PC-3 (cell line): Measurements from ENCODE around the gene HDAC10. TPM values are rescaled to one million over a fixed set of nuclear protein-coding genes. Genes with fewer than 3 reads are reported as not detected.

Experiments used
- ATAC-seq: fragments of 200-7000 bp; cut with Tn5 transposase; 2 replicates; pipeline ENCODE4 v1.9.1; 2020; ENCODE audit warnings: mild to moderate bottlenecking, moderate library complexity
- BruUV-seq: library from RNA; stranded (reverse); fragments of 400-500 nt; replicated peaks from 2 replicates; lab custom pipeline; 2021; lab: Mats Ljungman, UMichigan
- CTCF ChIA-PET: fragments of 300-600 bp; sonication (Branson Sonifier 250); formaldehyde crosslinking; loops from one replicate; lab custom pipeline; 2022; ENCODE audit warnings: antibody characterized with exemption; lab: Charles Lee
- POLR2A ChIA-PET: fragments of 300-600 bp; sonication (Branson Sonifier 250); formaldehyde crosslinking; loops from one replicate; lab custom pipeline; 2022; ENCODE audit warnings: antibody characterized with exemption; ENCODE audit not compliant: unreplicated experiment; lab: Charles Lee
- DNase-seq: peaks from one replicate; pipeline ENCODE4 v3.0.0-alpha.2; 2015
- H2AFZ ChIP-seq: fragments of 300-600 bp; sonication (generic); 2 replicates; pipeline ENCODE4 v1.6.0; 2016; ENCODE audit warnings: antibody characterized with exemption, low read length
- H3F3A ChIP-seq: fragments of 300-600 bp; sonication (generic); one replicate; pipeline ENCODE4 v1.6.0; 2017; ENCODE audit warnings: antibody characterized with exemption, low read length, control low read depth, mild to moderate bottlenecking; ENCODE audit not compliant: unreplicated experiment
- H3K27ac ChIP-seq: fragments of 300-600 bp; sonication (generic); 2 replicates; pipeline ENCODE4 v1.5.1; 2016; ENCODE audit warnings: mild to moderate bottlenecking, low read length
- H3K27me3 ChIP-seq: fragments of 300-600 bp; sonication (generic); 2 replicates; pipeline ENCODE4 v1.6.1; 2016; ENCODE audit warnings: low read length, mixed read lengths
- H3K36me3 ChIP-seq: fragments of 300-600 bp; sonication (generic); 2 replicates; pipeline ENCODE4 v1.6.1; 2016; ENCODE audit warnings: low read depth, mixed run types, low read length, mixed read lengths
- H3K4me1 ChIP-seq: fragments of 300-600 bp; sonication (generic); 2 replicates; pipeline ENCODE4 v1.5.1; 2016; ENCODE audit warnings: low read length; ENCODE audit not compliant: insufficient read depth
- H3K4me2 ChIP-seq: fragments of 300-600 bp; sonication (generic); 2 replicates; pipeline ENCODE4 v1.6.0; 2016; ENCODE audit warnings: low read length
- H3K4me3 ChIP-seq: fragments of 300-600 bp; sonication (generic); 2 replicates; pipeline ENCODE4 v1.5.1; 2016; ENCODE audit warnings: mild to moderate bottlenecking, low read length, mixed read lengths
- H3K79me2 ChIP-seq: fragments of 300-600 bp; sonication (generic); 2 replicates; pipeline ENCODE4 v1.6.1; 2017; ENCODE audit warnings: low read length, mixed read lengths
- H3K9ac ChIP-seq: fragments of 300-600 bp; sonication (generic); 2 replicates; pipeline ENCODE4 v1.6.0; 2016; ENCODE audit warnings: mild to moderate bottlenecking, low read length
- H3K9me2 ChIP-seq: fragments of 300-600 bp; sonication (generic); replicated peaks from 2 replicates; pipeline ENCODE4 v1.6.1; 2016; ENCODE audit warnings: mixed run types, low read length, mixed read lengths
- H3K9me3 ChIP-seq: fragments of 300-600 bp; sonication (generic); 2 replicates; pipeline ENCODE4 v1.6.1; 2016; ENCODE audit warnings: low read length, mixed read lengths
- H4K20me1 ChIP-seq: fragments of 300-600 bp; sonication (generic); 2 replicates; pipeline ENCODE4 v1.6.1; 2016; ENCODE audit warnings: low read length, mixed read lengths
- CTCF ChIP-seq: fragments of 300-600 bp; sonication (generic); conservative IDR thresholded peaks from 2 replicates; pipeline ENCODE4 v1.5.1; 2017; ENCODE audit warnings: antibody characterized with exemption, low read depth, mild to moderate bottlenecking, low read length
- EZH2 ChIP-seq: fragments of 300-600 bp; sonication (generic); IDR thresholded peaks from one replicate; pipeline ENCODE4 v1.6.1; 2017; ENCODE audit warnings: antibody characterized with exemption, mild to moderate bottlenecking, low read length; ENCODE audit not compliant: unreplicated experiment
- EZH2phosphoT487 ChIP-seq: fragments of 300-600 bp; sonication (generic); IDR thresholded peaks from 2 replicates; pipeline ENCODE4 v1.6.1; 2018; ENCODE audit warnings: mild to moderate bottlenecking, antibody characterized with exemption, low read length, borderline replicate concordance
- intact Hi-C: fragments of 100-400 bp; cut with micrococcal nuclease; formaldehyde crosslinking; loops from 2 replicates; pipeline ENCODE4 v1.9.0; 2023
- total RNA-seq: library from RNA; depleted of rRNA; stranded (reverse); fragments of >200 nt; gene quantifications from 2 replicates; pipeline ENCODE4 v1.2.3, GENCODE V29; 2014

HDAC10 gene
- total RNA-seq, 1 experiment from 2014 or later, result 25.8 TPM

- DNase-seq (no peak), ATAC-seq (no peak)
- TF ChIP-seq EZH2phosphoT487 (no peak), CTCF (no peak), EZH2 (no peak)
- no TSS peak for BruUV-seq
- CTCF ChIA-PET, result no interaction called here
- H3K4me2 ChIP-seq, result no peak overlapping the region
- POLR2A ChIA-PET, result no interaction called here
- H3K9ac ChIP-seq, result no peak overlapping the region
- H4K20me1 ChIP-seq, result no peaks in the 10 kb centered on the region
- H3K9me2 ChIP-seq, result no peaks in the 10 kb centered on the region
- H3K36me3 ChIP-seq, result no peaks in the 10 kb centered on the region
- intact Hi-C loops, result no loop called here
- H3K4me1 ChIP-seq, result no peaks in the 10 kb centered on the region
- no peak overlapping the region for H3K27ac ChIP-seq
- H2AFZ ChIP-seq, result no peak overlapping the region
- no peaks in the 10 kb centered on the region for H3F3A ChIP-seq
- H3K9me3 ChIP-seq, result no peaks in the 10 kb centered on the region
- H3K27me3 ChIP-seq, result no peaks in the 10 kb centered on the region
- no peaks in the 10 kb centered on the region for H3K79me2 ChIP-seq
- no peak overlapping the region for H3K4me3 ChIP-seq
Measured at GRCh38 chr22:50229370-50229769, 21.7 kb downstream of the HDAC10 start.

GRCh38 chr22:50228366-50228765 lies 22.7 kb downstream of the HDAC10 start:
- Histone ChIP-seq H3K36me3 (no peaks in the 10 kb centered on the region), H3K79me2 (no peaks in the 10 kb centered on the region), H3K4me1 (no peaks in the 10 kb centered on the region), H2AFZ (no peak overlapping the region), H3F3A (no peaks in the 10 kb centered on the region), H3K4me3 (no peak overlapping the region), H3K9ac (no peak overlapping the region), H3K9me2 (no peaks in the 10 kb centered on the region), H3K27ac (no peak overlapping the region), H3K9me3 (no peaks in the 10 kb centered on the region), H3K27me3 (no peaks in the 10 kb centered on the region), H3K4me2 (no peak overlapping the region), H4K20me1 (no peaks in the 10 kb centered on the region)
- DNase-seq, result no peak
- intact Hi-C loops, result no loop called here
- no peak for ATAC-seq
- ChIA-PET CTCF (no interaction called here), POLR2A (no interaction called here)
- TF ChIP-seq EZH2phosphoT487 (no peak), CTCF (no peak), EZH2 (no peak)
- BruUV-seq, result no TSS peak

- POLR2A ChIA-PET, result no interaction called here
- no peak for DNase-seq
- no peak overlapping the region for H3K9ac ChIP-seq
- H3K4me3 ChIP-seq, result no peak overlapping the region
- no peak for ATAC-seq
- TF ChIP-seq EZH2phosphoT487 (no peak), CTCF (no peak), EZH2 (no peak)
- H4K20me1 ChIP-seq, result no peaks in the 10 kb centered on the region
- no peaks in the 10 kb centered on the region for H3K27me3 ChIP-seq
- H3K79me2 ChIP-seq, result no peaks in the 10 kb centered on the region
- BruUV-seq, result no TSS peak
- no peak overlapping the region for H3K27ac ChIP-seq
- no peaks in the 10 kb centered on the region for H3K4me1 ChIP-seq
- H3K9me3 ChIP-seq, result no peaks in the 10 kb centered on the region
- H3F3A ChIP-seq, result no peaks in the 10 kb centered on the region
- H3K36me3 ChIP-seq, result no peaks in the 10 kb centered on the region
- no peaks in the 10 kb centered on the region for H3K9me2 ChIP-seq
- no peak overlapping the region for H3K4me2 ChIP-seq
- no peak overlapping the region for H2AFZ ChIP-seq
- intact Hi-C loops, result no loop called here
- CTCF ChIA-PET, result no interaction called here
Measured at GRCh38 chr22:50227579-50228215, 23.4 kb downstream of the HDAC10 start.
